ENCODE measurements around the gene HLA-DQB1.

DNA sequence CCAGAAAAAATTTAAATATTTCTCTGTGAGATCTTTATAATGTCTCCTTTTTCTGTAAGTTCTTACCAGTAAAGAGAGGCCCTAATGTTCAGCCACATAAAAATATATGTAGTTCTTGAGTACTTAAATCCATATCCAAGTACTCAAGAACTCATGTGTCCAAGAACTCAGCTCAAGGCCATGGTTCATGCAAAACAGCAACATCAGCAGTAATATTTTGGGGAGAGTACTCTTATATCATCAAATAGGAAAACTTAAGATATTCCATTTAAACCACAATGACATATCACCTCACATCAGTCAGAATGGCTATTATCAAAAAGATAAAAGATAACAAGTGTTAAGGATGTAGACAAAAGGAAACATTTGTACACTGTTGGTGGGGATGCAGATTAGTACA, 3.4 kb upstream of the HLA-DQB1 start:
- TF ChIP-seq, protein P1, sequence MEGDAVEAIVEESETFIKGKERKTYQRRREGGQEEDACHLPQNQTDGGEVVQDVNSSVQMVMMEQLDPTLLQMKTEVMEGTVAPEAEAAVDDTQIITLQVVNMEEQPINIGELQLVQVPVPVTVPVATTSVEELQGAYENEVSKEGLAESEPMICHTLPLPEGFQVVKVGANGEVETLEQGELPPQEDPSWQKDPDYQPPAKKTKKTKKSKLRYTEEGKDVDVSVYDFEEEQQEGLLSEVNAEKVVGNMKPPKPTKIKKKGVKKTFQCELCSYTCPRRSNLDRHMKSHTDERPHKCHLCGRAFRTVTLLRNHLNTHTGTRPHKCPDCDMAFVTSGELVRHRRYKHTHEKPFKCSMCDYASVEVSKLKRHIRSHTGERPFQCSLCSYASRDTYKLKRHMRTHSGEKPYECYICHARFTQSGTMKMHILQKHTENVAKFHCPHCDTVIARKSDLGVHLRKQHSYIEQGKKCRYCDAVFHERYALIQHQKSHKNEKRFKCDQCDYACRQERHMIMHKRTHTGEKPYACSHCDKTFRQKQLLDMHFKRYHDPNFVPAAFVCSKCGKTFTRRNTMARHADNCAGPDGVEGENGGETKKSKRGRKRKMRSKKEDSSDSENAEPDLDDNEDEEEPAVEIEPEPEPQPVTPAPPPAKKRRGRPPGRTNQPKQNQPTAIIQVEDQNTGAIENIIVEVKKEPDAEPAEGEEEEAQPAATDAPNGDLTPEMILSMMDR (IDR thresholded peaks at IDR 0.05; ENCODE audit: control extremely low read depth in 1 of 3, insufficient read depth in 1 of 3, low read depth in 1 of 3, low read length in 3 of 3), result no peak
- TF ChIP-seq, protein P2, sequence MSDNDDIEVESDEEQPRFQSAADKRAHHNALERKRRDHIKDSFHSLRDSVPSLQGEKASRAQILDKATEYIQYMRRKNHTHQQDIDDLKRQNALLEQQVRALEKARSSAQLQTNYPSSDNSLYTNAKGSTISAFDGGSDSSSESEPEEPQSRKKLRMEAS (IDR thresholded peaks at IDR 0.05), result no peak
- no peak for TF ChIP-seq ASH2L (IDR thresholded peaks at IDR 0.05; ENCODE audit: low read length)
- TF ChIP-seq POLR2AphosphoS5 (IDR thresholded peaks at IDR 0.05; ENCODE audit: low read depth, low read length), result no peak
- no peak for TF ChIP-seq EP300 (IDR thresholded peaks at IDR 0.05; ENCODE audit: borderline replicate concordance in 1 of 2, low read depth in 2 of 2, low read length in 2 of 2)
- no peak for TF ChIP-seq HDAC2 (IDR thresholded peaks at IDR 0.05; ENCODE audit: borderline replicate concordance in 1 of 2, low read depth in 2 of 2, low read length in 2 of 2)
- TF ChIP-seq TCF12 (IDR thresholded peaks at IDR 0.05; ENCODE audit: low read depth, low read length), result no peak
- TF ChIP-seq TEAD4 (IDR thresholded peaks at IDR 0.05; ENCODE audit: low read depth, low read length), result no peak
- TF ChIP-seq JUN (IDR thresholded peaks at IDR 0.05; ENCODE audit: low read depth, low read length), result no peak
- TF ChIP-seq GABPA (IDR thresholded peaks at IDR 0.05; ENCODE audit: borderline replicate concordance, insufficient read depth, low read length), result no peak
- TF ChIP-seq, protein P3, sequence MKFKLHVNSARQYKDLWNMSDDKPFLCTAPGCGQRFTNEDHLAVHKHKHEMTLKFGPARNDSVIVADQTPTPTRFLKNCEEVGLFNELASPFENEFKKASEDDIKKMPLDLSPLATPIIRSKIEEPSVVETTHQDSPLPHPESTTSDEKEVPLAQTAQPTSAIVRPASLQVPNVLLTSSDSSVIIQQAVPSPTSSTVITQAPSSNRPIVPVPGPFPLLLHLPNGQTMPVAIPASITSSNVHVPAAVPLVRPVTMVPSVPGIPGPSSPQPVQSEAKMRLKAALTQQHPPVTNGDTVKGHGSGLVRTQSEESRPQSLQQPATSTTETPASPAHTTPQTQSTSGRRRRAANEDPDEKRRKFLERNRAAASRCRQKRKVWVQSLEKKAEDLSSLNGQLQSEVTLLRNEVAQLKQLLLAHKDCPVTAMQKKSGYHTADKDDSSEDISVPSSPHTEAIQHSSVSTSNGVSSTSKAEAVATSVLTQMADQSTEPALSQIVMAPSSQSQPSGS (IDR thresholded peaks at IDR 0.05; ENCODE audit: low read length), result no peak
- TF ChIP-seq POLR2A (IDR thresholded peaks at IDR 0.05; ENCODE audit: control extremely low read depth in 1 of 2, low read depth in 2 of 2, low read length in 2 of 2), result no peak

Data from H1 (cell line).